HAP-1 (cell line): ENCODE data around the gene SCN2A.
A peak's percentile ranks its signal among the peaks of the same experiment; 100 is the strongest.

Experiments used
- DNase-seq, 2 experiments: peaks; one replicate each; pipeline ENCODE4 v3.0.0-alpha.2; 2016 to 2020; ENCODE audit warnings: low spot score in 2 of 2
- H3K27me3 ChIP-seq: fragments of 250-450 bp; sonication (Bioruptor Pico); 2 replicates; pipeline ENCODE4 v1.5.1; 2020; ENCODE audit warnings: low read depth, mild to moderate bottlenecking, moderate library complexity
- H3K36me3 ChIP-seq: fragments of 250-450 bp; sonication (Bioruptor Pico); replicated peaks from 2 replicates; pipeline ENCODE4 v1.5.1; 2020; ENCODE audit warnings: mild to moderate bottlenecking
- H3K4me1 ChIP-seq: fragments of 250-450 bp; sonication (Bioruptor Pico); 2 replicates; pipeline ENCODE4 v1.5.1; 2020; ENCODE audit warnings: mild to moderate bottlenecking
- H3K4me3 ChIP-seq: fragments of 250-450 bp; sonication (Bioruptor Pico); 2 replicates; pipeline ENCODE4 v1.5.1; 2020; ENCODE audit warnings: mild to moderate bottlenecking, moderate library complexity
- H3K9me3 ChIP-seq: fragments of 250-450 bp; sonication (Bioruptor Pico); 2 replicates; pipeline ENCODE4 v1.5.1; 2020; ENCODE audit warnings: mild to moderate bottlenecking, moderate library complexity
- in situ Hi-C: fragments of 300-500 bp; cut with MboI; formaldehyde crosslinking; loops from 3 replicates; pipeline ENCODE4 v1.14.3; 2020; ENCODE audit warnings: low sequenced_read_pairs, inconsistent platforms, mixed read lengths

SCN2A gene

DNA sequence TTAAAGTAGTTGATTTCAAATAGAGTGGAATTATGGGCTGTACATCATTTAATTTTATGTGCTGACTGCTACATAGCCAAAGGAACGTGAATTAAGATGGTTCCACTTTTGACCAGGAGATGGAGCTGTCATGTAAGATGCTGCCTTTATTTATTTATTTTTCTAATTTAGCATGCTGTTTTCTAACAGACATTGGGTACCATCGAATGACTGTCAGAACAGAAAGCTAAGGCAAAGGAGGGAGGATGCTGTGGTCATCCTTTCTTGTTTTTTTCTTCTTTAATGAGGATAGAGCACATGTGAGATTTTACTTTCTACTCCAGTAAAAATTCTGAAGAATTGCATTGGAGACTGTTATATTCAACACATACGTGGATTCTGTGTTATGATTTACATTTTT is at the start of gene SCN2A:
Gene SCN2A, plus strand, starts transcription at position 185 of the 400 bp plus-strand sequence. CDS start 56,410 bp downstream, outside the sequence.
- Histone ChIP-seq H3K9me3 (no peaks in the 10 kb centered on the region), H3K4me1 (no peaks in the 10 kb centered on the region), H3K27me3 (no peaks in the 10 kb centered on the region), H3K36me3 (no peaks in the 10 kb centered on the region), H3K4me3 (no peak within 1 kb of the TSS)
- in situ Hi-C loops, result no loop called here
- DNase-seq, result peak; percentile 38 to 58

DNA sequence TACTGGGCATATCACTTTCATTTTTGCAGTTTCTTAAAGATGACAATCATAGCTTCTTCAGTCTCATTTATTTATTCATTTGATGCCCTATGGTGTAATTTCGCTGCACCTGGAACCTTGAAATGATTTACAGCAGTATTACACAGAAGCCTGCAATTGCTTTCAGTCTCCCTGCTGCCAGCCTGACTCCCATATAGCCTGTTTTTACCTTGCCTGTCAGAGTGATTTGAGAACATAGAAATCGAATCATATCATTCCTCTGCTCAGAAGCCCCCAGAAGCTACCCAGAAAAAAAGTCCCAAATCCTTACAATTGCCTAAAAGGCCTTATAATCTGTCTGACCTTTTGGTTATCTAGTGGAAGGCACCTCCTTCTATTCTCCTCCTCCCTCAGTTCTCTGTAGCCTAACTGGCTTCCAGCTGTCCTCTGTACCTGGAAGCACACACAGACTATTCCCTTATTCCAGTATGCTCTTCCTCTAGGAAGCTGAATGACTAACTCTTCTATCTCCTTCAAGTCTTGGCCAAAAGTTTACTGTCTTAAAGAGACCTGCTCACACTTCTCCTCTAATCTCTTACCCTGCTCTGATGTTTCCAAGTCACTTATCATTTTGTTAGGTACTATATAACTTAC is 48.0 kb upstream of the SCN2A start:
- in situ Hi-C loops, result loop anchor here (25.0 kb wide), 1 partner anchor 179 kb away; no protein-coding TSS in a partner anchor
- H3K27me3 ChIP-seq, result no peaks in the 10 kb centered on the region
- H3K36me3 ChIP-seq, result no peaks in the 10 kb centered on the region
- H3K9me3 ChIP-seq, result no peaks in the 10 kb centered on the region
- no peak overlapping the region for H3K4me3 ChIP-seq
- DNase-seq, result no peak
- no peaks in the 10 kb centered on the region for H3K4me1 ChIP-seq

DNA sequence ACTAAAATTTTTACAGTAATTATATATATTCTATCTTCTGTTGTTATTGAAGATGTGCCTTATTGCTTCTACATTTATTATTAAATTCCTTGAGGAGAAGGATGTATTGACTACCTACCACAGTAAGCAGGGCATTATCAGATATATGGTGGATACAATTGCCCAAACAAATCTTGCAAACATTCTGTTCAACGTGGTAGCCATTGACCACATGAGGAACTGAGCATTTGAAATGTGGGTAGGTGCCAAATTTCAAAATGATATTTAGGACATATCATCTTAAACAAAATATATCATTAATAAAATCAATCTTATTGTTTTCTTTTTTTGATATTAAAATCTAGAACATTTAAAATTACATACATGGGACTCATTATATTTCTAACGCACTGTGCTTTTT is 46.5 kb upstream of the SCN2A start:
- Histone ChIP-seq H3K27me3 (peaks cover 4% of the 10 kb centered on the region; the same call in 1 of the 2 replicates), H3K36me3 (no peaks in the 10 kb centered on the region), H3K9me3 (no peaks in the 10 kb centered on the region), H3K4me3 (no peak overlapping the region), H3K4me1 (no peaks in the 10 kb centered on the region)
- no peak for DNase-seq
- in situ Hi-C loops, result loop anchor here (25.0 kb wide), 1 partner anchor 180 kb away; no protein-coding TSS in a partner anchor

DNA sequence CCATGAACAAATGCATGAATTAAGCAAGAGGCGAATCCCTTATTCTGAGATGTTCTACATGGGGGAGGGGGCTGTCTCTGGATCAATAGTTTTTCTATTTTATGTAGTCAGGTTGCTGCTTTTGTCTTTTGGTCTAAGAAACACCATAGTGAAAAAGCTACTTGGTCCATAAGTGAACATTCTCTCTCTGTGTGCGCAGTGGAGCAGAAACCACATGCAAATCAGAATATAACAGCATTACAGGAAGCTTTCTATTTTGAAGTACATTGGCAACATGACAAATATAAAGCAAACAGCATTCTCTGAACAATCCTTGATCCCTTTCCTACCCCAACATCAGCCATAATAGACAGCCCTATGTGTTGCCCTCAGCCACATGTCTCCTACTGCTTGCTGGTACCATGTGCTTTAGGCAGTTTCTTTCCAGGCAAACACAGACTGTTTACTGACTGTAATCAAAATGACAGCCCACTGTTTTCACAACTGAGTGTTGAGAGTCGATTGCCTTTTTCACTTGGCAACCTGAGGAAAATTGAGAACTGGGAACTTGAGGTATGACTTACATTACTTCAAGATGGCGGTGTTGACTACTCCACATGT is 45.9 kb upstream of the SCN2A start:
- DNase-seq, result no peak
- Histone ChIP-seq H3K9me3 (no peaks in the 10 kb centered on the region), H3K36me3 (no peaks in the 10 kb centered on the region), H3K27me3 (peaks cover 4% of the 10 kb centered on the region; the same call in 1 of the 2 replicates), H3K4me1 (no peaks in the 10 kb centered on the region), H3K4me3 (no peak overlapping the region)
- in situ Hi-C loops, result loop anchor here (25.0 kb wide), 1 partner anchor 181 kb away; no protein-coding TSS in a partner anchor

DNA sequence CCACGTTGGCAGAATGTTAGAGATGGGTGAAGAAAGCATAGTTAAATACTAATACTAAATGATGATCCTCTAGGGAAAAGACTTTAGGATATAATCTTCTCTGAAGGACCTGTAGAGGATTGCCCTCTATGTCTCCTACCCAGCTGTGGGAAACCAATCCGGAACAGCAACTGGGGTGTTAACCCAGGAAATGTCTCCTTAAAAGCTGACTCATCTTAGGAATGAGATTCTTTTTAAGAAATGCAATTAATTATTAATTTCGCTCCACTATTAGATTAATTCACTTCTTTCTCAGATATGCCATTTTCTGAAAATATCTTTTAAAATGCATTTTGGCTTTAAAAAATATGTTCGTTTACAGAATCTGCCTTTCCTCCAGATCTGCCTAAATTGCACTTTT is 42.8 kb upstream of the SCN2A start:
- no peak overlapping the region for H3K4me3 ChIP-seq
- in situ Hi-C loops, result loop anchor here (25.0 kb wide), 1 partner anchor 184 kb away; no protein-coding TSS in a partner anchor

DNA sequence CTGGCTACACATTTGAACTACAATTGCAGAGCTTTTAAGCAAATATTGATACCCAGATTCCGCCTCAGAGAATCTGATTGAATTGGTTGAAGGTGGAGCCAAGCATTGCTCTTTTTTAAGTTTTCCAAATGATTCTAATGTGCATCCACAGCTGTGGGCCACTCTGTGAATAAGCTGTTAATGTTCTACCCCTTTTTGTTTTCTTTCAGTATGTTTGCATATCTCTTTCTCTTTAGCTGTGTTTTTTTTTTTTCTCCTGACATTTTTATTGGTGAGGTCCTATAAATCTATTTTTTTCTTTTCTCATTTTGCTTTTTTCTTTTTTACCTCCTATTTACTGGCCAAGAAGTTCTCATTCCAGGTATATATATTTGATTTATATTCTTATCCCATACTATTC is 41.9 kb upstream of the SCN2A start:
- DNase-seq, result no peak
- H3K4me3 ChIP-seq, result no peak overlapping the region
- no peaks in the 10 kb centered on the region for H3K36me3 ChIP-seq
- H3K4me1 ChIP-seq, result no peaks in the 10 kb centered on the region
- H3K9me3 ChIP-seq, result no peaks in the 10 kb centered on the region
- peaks cover 4% of the 10 kb centered on the region; the same call in 1 of the 2 replicates for H3K27me3 ChIP-seq
- in situ Hi-C loops, result loop anchor here (25.0 kb wide), 1 partner anchor 185 kb away; no protein-coding TSS in a partner anchor

More for the DNA sequence above, 42.8 kb upstream of the SCN2A start:
- H3K36me3 ChIP-seq, result no peaks in the 10 kb centered on the region
- H3K4me1 ChIP-seq, result no peaks in the 10 kb centered on the region
- peaks cover 4% of the 10 kb centered on the region; the same call in 1 of the 2 replicates for H3K27me3 ChIP-seq
- no peaks in the 10 kb centered on the region for H3K9me3 ChIP-seq
- no peak for DNase-seq

DNA sequence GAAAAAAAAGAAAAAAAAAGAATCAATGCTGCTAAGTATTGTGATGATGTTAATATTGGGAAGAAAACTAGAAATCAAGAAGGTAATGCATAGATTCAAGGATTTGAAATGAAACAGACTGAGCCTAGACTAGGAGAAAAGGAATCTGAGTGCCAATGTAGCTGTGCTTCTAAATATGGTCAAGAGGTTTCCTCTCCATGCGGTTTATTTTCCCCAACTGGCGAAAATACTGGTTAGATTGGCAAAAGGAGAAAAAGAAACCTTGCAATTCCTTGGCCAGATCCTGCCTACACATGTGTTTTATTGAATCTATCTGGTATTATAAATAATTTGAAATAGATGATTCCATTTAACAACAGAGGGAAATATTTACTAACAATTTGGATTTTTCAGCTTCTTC is 41.0 kb upstream of the SCN2A start:
- H3K36me3 ChIP-seq, result no peaks in the 10 kb centered on the region
- DNase-seq, result no peak
- no peak overlapping the region for H3K4me3 ChIP-seq
- no peaks in the 10 kb centered on the region for H3K9me3 ChIP-seq
- peaks cover 4% of the 10 kb centered on the region; the same call in 1 of the 2 replicates for H3K27me3 ChIP-seq
- no peaks in the 10 kb centered on the region for H3K4me1 ChIP-seq
- in situ Hi-C loops, result loop anchor here (25.0 kb wide), 1 partner anchor 186 kb away; no protein-coding TSS in a partner anchor

DNA sequence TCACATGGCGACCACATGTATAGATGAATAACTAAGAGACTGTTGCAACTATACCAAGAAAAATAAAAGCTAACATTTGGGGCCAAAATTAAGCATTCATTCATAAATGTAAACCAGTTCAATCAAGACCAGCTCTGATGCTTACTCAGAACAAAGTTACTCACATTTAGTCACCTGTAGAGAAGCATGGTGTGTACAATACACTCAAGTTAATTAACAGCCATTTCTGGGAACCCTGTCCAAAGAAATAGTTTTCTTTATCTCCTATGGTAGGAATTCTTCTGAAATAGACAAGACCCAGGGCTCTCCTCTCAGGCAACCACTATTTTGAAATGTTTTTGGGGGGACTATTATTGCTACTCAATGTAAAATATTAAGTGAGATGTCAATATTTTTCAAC is 37.0 kb upstream of the SCN2A start:
- peaks cover 2% of the 10 kb centered on the region; the same call in 1 of the 2 replicates for H3K4me1 ChIP-seq
- no peak overlapping the region for H3K4me3 ChIP-seq
- in situ Hi-C loops, result no loop called here
- H3K36me3 ChIP-seq, result no peaks in the 10 kb centered on the region
- DNase-seq, result no peak
- no peaks in the 10 kb centered on the region for H3K27me3 ChIP-seq
- no peaks in the 10 kb centered on the region for H3K9me3 ChIP-seq

DNA sequence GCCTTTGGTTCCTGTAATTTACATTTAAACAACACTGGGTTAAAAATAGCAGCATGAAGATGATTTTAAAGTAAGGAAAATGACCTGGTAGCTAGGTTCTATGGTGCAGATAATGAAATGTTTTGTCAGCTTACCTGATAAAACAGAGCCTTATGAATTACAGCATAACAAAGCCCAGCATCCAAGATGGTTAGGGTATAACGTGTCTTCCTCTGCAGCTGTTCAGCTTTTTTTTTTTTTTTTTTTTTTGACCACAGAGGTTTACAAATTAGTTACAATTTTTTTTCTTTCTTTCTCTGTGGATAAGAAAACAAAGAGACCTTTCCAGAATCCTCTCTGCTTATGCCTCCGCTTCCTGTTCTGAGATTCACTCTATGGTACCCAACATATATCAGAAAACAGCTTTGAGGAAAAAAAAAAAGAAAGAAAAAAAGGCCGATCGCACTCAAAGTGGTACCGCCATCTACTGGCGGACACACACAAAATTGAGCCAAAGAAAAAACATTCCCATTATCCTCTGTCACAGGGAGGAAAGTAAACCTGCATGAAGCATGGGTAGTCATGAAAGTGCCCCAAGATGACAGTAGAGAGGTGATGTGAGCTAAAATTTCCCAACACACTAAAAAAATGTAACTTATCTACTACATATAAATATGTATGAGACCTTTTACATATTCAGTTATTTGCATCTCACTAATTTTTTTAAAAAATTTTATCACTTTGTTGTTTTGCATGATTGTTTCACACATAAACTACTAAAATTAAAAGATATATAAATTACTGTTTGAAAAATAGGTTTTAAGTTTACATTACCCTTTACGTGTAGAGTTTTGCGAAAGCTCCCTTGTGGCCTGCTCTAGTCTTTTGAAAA is 35.3 kb upstream of the SCN2A start, which contains the start of gene SCN3A:
Gene SCN3A, minus strand, starts transcription at position 362 of the 871 bp plus-strand sequence. CDS start 27,656 bp downstream, outside the sequence.
- H3K4me1 ChIP-seq, result peaks cover 2% of the 10 kb centered on the region; the same call in 1 of the 2 replicates
- no peak within 1 kb of the TSS for H3K4me3 ChIP-seq
- peak; percentile 54 to 58 for DNase-seq
- in situ Hi-C loops, result no loop called here
- H3K27me3 ChIP-seq, result no peaks in the 10 kb centered on the region; the same call in 1 of the 2 replicates
- no peaks in the 10 kb centered on the region for H3K36me3 ChIP-seq
- no peaks in the 10 kb centered on the region for H3K9me3 ChIP-seq

DNA sequence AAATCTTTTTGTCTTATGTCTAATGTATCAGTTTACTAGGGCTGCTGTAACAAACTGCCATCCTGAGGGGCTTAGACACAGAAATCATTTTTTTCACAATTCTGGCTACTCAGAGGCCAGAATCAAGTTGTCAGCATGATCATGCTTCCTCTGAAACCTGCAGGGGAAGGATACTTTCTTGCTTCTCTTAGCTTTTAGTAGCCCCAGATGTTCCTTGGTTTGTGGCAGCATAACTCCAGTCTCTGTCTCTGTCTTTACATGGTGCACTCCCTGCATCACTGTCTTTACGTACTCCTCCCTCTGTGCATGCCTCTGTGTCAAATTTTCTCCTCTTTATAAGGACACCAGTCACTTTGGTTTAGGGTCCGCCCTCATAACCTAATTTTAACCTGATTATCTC is 33.3 kb upstream of the SCN2A start:
- in situ Hi-C loops, result no loop called here

DNA sequence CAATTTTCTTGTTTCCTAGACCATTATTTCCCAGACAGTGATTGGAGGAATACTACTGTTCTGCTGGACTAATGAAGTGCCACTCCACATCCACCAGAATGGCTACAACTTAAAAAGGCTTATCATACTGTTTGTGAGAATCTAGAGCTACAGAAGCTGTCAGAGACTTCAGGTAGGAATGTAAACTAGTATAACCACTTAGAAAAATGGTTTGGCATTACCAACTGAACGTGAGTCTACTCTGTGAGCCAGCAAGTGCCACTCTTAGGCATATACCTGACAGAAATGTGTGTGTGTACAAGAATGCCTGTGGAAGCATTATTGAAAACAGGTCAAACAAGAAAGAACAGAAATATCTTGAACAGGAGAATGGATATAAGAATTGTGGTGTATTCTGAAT is 31.1 kb upstream of the SCN2A start:
- in situ Hi-C loops, result no loop called here

More for the DNA sequence above, 33.3 kb upstream of the SCN2A start:
- H3K9me3 ChIP-seq, result no peaks in the 10 kb centered on the region
- DNase-seq, result no peak
- H3K4me3 ChIP-seq, result no peak overlapping the region
- peaks cover 2% of the 10 kb centered on the region; the same call in 1 of the 2 replicates for H3K4me1 ChIP-seq
- no peaks in the 10 kb centered on the region for H3K36me3 ChIP-seq
- no peaks in the 10 kb centered on the region; the same call in 1 of the 2 replicates for H3K27me3 ChIP-seq

DNA sequence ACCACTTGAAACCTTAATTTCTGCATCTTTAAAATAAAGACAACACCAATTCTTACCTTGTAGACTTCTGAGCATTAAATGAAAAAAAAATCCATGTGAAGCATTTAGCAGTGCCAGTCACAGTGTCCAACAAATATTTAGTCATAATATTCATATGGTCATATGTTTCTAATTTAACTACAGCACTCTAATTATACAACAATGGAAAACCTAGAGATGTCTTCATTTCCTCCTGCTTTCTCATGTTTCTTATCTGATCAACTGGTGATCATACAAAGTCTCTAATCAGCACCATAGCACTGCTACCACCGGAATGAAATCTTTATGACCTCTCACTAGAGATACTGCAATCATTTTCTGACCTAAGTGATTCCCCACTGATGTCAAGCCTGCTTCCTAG is 25.1 kb upstream of the SCN2A start:
- Histone ChIP-seq H3K27me3 (peaks cover 16% of the 10 kb centered on the region), H3K9me3 (no peaks in the 10 kb centered on the region), H3K4me1 (no peaks in the 10 kb centered on the region), H3K36me3 (no peaks in the 10 kb centered on the region), H3K4me3 (no peak overlapping the region)
- DNase-seq, result no peak
- in situ Hi-C loops, result no loop called here

More for the DNA sequence above, 31.1 kb upstream of the SCN2A start:
- no peak overlapping the region for H3K4me3 ChIP-seq
- DNase-seq, result no peak
- no peaks in the 10 kb centered on the region for H3K9me3 ChIP-seq
- peaks cover 2% of the 10 kb centered on the region; the same call in 1 of the 2 replicates for H3K4me1 ChIP-seq
- no peaks in the 10 kb centered on the region for H3K36me3 ChIP-seq
- H3K27me3 ChIP-seq, result no peaks in the 10 kb centered on the region; the same call in 1 of the 2 replicates

DNA sequence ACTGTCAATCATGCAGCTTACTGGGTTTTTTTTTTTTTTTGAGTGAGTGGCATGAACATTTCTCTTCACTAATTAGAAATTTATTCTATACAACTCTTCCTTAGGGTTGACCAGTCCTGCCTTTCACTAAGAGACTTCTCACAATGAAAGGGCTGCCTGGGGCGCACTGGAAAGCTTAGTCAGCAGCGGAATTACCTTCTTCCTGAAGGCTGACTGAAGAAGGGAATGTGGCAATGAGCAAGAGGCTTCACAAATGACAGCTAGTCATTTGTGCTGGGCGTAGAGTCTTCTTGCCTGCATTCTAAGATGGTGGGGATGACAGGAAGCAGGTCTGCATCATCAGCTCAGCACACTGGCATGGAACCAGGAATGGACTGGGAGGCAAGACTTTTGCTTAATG is 19.7 kb upstream of the SCN2A start:
- H3K36me3 ChIP-seq, result no peaks in the 10 kb centered on the region
- no peaks in the 10 kb centered on the region for H3K4me1 ChIP-seq
- no peak overlapping the region for H3K4me3 ChIP-seq
- no peak for DNase-seq
- H3K27me3 ChIP-seq, result peaks cover 12% of the 10 kb centered on the region
- H3K9me3 ChIP-seq, result no peaks in the 10 kb centered on the region
- in situ Hi-C loops, result no loop called here
